Kidney (tissue), 14 donors: Measurements from ENCODE around the gene CYTH3. TPM values are rescaled to one million over a fixed set of nuclear protein-coding genes. Genes with fewer than 3 reads are reported as not detected.

ENCODE experiments used
- DNase-seq, 5 donors: peaks; one replicate each; pipeline ENCODE4 v3.0.0-alpha.2; 2013 to 2020
- FAIRE-seq: peaks from 2 replicates; lab custom pipeline; 2012; peaks lifted over from hg19 to GRCh38; lab: Jason Lieb, UNC
- H3K27ac ChIP-seq, 2 donors: one replicate each; pipeline ENCODE4 v1.7.0; 2013; ENCODE audit warnings: low read depth in 2 of 2, low read length in 2 of 2, inconsistent platforms in 1 of 2
- H3K27me3 ChIP-seq: one replicate; pipeline ENCODE4 v1.7.1; 2013; ENCODE audit warnings: low read length, inconsistent platforms; ENCODE audit not compliant: control insufficient read depth, insufficient read depth
- H3K36me3 ChIP-seq, 3 donors: one replicate each; pipeline versions ENCODE4 v1.7.0 to v1.7.1; 2013; ENCODE audit warnings: low read length in 3 of 3, control low read depth in 1 of 3, inconsistent platforms in 1 of 3; ENCODE audit not compliant: insufficient read depth in 3 of 3, control insufficient read depth in 2 of 3
- H3K4me1 ChIP-seq, 3 donors: one replicate each; pipeline versions ENCODE4 v1.7.0 to v1.7.1; 2013; ENCODE audit warnings: low read length in 3 of 3, inconsistent platforms in 1 of 3, low read depth in 1 of 3; ENCODE audit not compliant: control insufficient read depth in 2 of 3, insufficient read depth in 2 of 3
- H3K4me3 ChIP-seq, 3 donors: one replicate each; pipeline versions ENCODE4 v1.7.0 to v1.8.1; 2013; ENCODE audit warnings: low read length in 3 of 3, control low read depth in 1 of 3, inconsistent platforms in 1 of 3
- H3K9ac ChIP-seq, 3 donors: one replicate each; pipeline versions ENCODE4 v1.7.0 to v1.7.1; 2013; ENCODE audit warnings: low read length in 3 of 3, control low read depth in 1 of 3, inconsistent platforms in 1 of 3
- H3K9me3 ChIP-seq, 3 donors: one replicate each; pipeline versions ENCODE4 v1.7.0 to v1.7.1; 2013; ENCODE audit warnings: low read length in 3 of 3, control low read depth in 1 of 3, inconsistent platforms in 1 of 3; ENCODE audit not compliant: control insufficient read depth in 2 of 3, insufficient read depth in 1 of 3
- intact Hi-C: fragments of 100-400 bp; cut with DNase I; formaldehyde crosslinking; loops from one replicate; pipeline ENCODE4 v1.11.1; 2022
- polyA plus RNA-seq: library from polyadenylated mRNA; stranded (reverse); fragments of 350-450 nt; fragmentation: Illumina TruSeq; extraction: RNeasy Lipid Tissue Mini Kit (QIAGEN cat#74804); gene quantifications from one replicate; pipeline ENCODE4 v1.2.3, GENCODE V29; 2014; ENCODE audit warnings: low read depth, low replicate concordance; ENCODE audit not compliant: insufficient read depth
- total RNA-seq: library from RNA; stranded (reverse); fragmentation: NEBNext Ultra II Directional; extraction: Animal tissue kit (Norgen Biotek cat#: 25700); gene quantifications from one replicate; pipeline ENCODE4 v1.2.1, GENCODE V29; 2021
- TF ChIP-seq, protein P1 (sequence below): IDR thresholded peaks from 3 replicates; pipeline ENCODE4 v1.5.1; 2012; ENCODE audit warnings: mild to moderate bottlenecking, moderate library complexity, borderline replicate concordance; ENCODE audit not compliant: insufficient read depth; ENCODE audit errors: extremely low read depth
- donor health status: control.
- donor health status: control.
- donor health status: control.
- donor health status: control.
- donor health status: control.
- donor health status: DM: yes; HTN: yes; CAD: no.
- donor health status: Normal renal cell carcinoma (clear cell type).

Gene CYTH3
- total and polyA plus RNA-seq, 2 donors from 2014 or later = 9.1 to 18.5 TPM

DNA sequence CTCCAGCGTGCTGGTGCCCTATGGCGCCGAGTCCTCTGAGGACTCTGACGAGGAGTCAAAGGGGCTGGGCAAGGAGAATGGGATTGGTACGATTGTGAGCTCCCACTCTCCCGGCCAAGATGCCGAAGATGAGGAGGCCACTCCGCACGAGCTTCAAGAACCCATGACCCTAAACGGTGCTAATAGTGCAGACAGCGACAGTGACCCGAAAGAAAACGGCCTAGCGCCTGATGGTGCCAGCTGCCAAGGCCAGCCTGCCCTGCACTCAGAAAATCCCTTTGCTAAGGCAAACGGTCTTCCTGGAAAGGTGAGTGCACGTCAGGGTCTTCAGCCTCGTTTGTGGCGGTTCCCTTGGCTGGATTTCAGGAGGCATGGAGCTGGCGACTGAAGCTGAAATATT is 122.4 kb downstream of the CYTH3 start:
- Histone ChIP-seq H3K4me1 (peaks cover 0 to 2% (median 0%) of the 10 kb centered on the region in 3 donors), H3K9ac (no peak overlapping the region), H3K27me3 (no peaks in the 10 kb centered on the region), H3K4me3 (no peak overlapping the region), H3K36me3 (peaks cover 16 to 56% (median 48%) of the 10 kb centered on the region in 3 donors), H3K9me3 (no peaks in the 10 kb centered on the region), H3K27ac (no peak overlapping the region)
- DNase-seq = no peak
- intact Hi-C loops = no loop called here
- TF ChIP-seq, protein P1, sequence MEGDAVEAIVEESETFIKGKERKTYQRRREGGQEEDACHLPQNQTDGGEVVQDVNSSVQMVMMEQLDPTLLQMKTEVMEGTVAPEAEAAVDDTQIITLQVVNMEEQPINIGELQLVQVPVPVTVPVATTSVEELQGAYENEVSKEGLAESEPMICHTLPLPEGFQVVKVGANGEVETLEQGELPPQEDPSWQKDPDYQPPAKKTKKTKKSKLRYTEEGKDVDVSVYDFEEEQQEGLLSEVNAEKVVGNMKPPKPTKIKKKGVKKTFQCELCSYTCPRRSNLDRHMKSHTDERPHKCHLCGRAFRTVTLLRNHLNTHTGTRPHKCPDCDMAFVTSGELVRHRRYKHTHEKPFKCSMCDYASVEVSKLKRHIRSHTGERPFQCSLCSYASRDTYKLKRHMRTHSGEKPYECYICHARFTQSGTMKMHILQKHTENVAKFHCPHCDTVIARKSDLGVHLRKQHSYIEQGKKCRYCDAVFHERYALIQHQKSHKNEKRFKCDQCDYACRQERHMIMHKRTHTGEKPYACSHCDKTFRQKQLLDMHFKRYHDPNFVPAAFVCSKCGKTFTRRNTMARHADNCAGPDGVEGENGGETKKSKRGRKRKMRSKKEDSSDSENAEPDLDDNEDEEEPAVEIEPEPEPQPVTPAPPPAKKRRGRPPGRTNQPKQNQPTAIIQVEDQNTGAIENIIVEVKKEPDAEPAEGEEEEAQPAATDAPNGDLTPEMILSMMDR = no peak
- no peak for FAIRE-seq

DNA sequence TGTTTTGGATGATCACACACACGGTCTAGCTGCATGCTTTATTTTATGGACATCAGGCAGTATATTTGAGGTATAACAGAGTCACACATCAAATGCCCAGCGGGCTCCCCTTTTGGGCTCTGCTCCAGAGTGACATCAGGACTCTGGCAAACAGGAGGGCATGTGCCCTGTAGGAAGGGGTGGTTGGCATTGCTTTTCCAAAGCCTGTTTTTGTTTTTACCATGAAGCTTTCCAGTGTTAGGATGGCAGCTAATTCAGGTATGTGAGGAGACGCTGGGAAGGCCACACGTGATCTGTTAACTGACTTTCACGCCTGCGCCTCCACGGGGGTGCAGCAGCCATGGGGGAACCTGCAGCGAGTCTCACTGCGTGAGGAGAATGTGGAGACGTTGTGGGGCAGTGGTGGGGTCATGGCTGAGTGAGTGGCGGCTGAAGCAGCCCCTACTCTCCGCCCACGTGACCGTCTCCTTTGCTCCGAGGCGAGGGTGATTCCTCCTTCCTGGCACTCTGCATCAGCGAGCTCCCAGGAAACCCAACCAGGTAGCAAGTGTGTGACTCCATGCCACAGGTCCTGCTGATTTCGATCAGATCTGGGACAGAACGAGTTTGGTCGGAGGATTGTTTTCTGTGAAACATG is 123.6 kb downstream of the CYTH3 start:
- TF ChIP-seq, protein P1 = no peak
- FAIRE-seq (no peak), DNase-seq (peak in 4 of 5 donors; percentile 60 to 75 (median 68))
- intact Hi-C loops = no loop called here
- H3K27ac ChIP-seq = no peak overlapping the region
- H3K4me3 ChIP-seq = no peak overlapping the region
- no peak overlapping the region for H3K9ac ChIP-seq
- H3K27me3 ChIP-seq = no peaks in the 10 kb centered on the region
- H3K9me3 ChIP-seq = no peaks in the 10 kb centered on the region
- H3K36me3 ChIP-seq = peaks cover 16 to 62% (median 50%) of the 10 kb centered on the region in 3 donors
- peaks cover 0 to 2% (median 0%) of the 10 kb centered on the region in 3 donors for H3K4me1 ChIP-seq

DNA sequence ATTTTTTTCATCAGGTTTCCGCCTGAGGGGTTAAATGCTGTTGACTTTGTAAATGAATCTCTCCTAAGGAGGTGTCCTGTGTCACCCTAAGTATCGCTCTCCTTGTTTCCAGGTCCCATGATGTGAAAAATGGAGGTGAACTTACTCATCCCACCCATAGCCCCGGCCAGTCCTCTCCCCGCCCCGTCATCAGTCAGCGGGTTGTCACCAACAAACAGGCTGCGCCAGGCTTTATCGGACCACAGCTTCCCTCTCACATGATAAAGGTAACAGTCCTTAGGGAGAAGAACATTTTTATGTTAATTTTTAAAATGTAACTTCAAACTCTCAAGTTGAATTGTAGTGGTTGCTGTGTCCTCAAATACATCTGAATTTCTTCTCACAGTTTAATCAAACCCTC is 124.8 kb downstream of the CYTH3 start:
- intact Hi-C loops = no loop called here
- Histone ChIP-seq H3K36me3 (peaks cover 16 to 69% (median 54%) of the 10 kb centered on the region in 3 donors), H3K9ac (no peak overlapping the region), H3K27me3 (no peaks in the 10 kb centered on the region), H3K4me1 (peaks cover 0 to 2% (median 0%) of the 10 kb centered on the region in 3 donors), H3K27ac (no peak overlapping the region), H3K4me3 (no peak overlapping the region), H3K9me3 (no peaks in the 10 kb centered on the region)
- FAIRE-seq = no peak
- DNase-seq = peak in 1 of 5 donors; percentile 28
- TF ChIP-seq, protein P1 = no peak
